ENCODE data around the gene RERE.
A peak's percentile ranks its signal among the peaks of the same experiment; 100 is the strongest.

RERE gene

DNA sequence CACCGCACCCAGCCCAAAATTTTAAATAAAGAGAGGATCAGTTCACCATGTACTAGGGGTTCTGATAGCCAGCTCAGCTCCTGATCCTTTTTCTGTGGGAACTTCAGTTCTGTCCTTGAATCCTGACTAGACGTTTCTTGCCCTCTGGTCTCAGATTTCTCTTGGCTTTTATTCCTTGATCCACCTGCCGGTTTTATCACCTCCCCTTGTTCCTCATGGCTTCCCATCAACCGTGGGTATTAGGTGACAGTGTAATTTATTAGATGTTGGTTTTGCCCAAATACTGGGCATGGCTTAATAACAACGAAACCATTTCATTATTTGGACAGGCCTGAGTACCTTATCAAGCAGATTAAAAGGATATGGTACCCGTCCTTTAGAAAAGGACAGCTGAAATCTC, 477.0 kb downstream of the RERE start:
- Histone ChIP-seq H3K9ac (ENCODE audit: low read depth, low read length, poor library complexity) (no peak overlapping the region), H3K4ac (ENCODE audit: low read length) (no peak overlapping the region), H2AK5ac (ENCODE audit: low read depth, low read length) (no peak overlapping the region), H2AFZ (ENCODE audit: low read length) (no peak overlapping the region), H3K4me2 (ENCODE audit: insufficient read depth, low read length, poor library complexity, severe bottlenecking) (no peak overlapping the region), H3K36me3 (replicated peaks in 1 of 2; ENCODE audit: control insufficient read depth in 2 of 2, insufficient read depth in 2 of 2, low read length in 2 of 2) (no peaks in the 10 kb centered on the region), H3K4me3 (ENCODE audit: low read length in 2 of 2) (no peak overlapping the region), H2BK15ac (ENCODE audit: low read length) (no peak overlapping the region), H2BK12ac (ENCODE audit: low read length) (no peak overlapping the region), H3K4me1 (ENCODE audit: control insufficient read depth in 2 of 2, insufficient read depth in 1 of 2, low read depth in 1 of 2, low read length in 2 of 2) (no peaks in the 10 kb centered on the region), H3K79me1 (ENCODE audit: low read depth, low read length) (no peaks in the 10 kb centered on the region), H4K8ac (ENCODE audit: low read depth, low read length) (no peak overlapping the region), H3K23ac (ENCODE audit: low read depth, low read length, poor library complexity) (no peak overlapping the region), H3K27me3 (ENCODE audit: control insufficient read depth in 3 of 3, insufficient read depth in 3 of 3, low read depth in 1 of 3, low read length in 3 of 3) (no peaks in the 10 kb centered on the region), H2BK120ac (ENCODE audit: low read depth, low read length) (no peak overlapping the region), H4K91ac (ENCODE audit: low read depth, low read length, poor library complexity) (no peak overlapping the region), H2BK5ac (ENCODE audit: low read length) (no peak overlapping the region), H3K18ac (ENCODE audit: low read length) (no peak overlapping the region), H3K14ac (ENCODE audit: low read length) (no peak overlapping the region), H3K9me3 (replicated peaks in 1 of 2; ENCODE audit: control insufficient read depth in 2 of 2, insufficient read depth in 1 of 2, low read depth in 1 of 2, low read length in 2 of 2) (peaks cover 0 to 1% of the 10 kb centered on the region in 2 donors), H3K27ac (replicated peaks; ENCODE audit: low read length) (no peak overlapping the region)
- no CpG with 5 or more reads among the region's 6 CpGs for WGBS, 2 donors (ENCODE audit: extremely low coverage in 2 of 2, insufficient read length in 2 of 2, insufficient replicate concordance in 1 of 2)
- no peak for DNase-seq (ENCODE audit: low spot score)

DNA sequence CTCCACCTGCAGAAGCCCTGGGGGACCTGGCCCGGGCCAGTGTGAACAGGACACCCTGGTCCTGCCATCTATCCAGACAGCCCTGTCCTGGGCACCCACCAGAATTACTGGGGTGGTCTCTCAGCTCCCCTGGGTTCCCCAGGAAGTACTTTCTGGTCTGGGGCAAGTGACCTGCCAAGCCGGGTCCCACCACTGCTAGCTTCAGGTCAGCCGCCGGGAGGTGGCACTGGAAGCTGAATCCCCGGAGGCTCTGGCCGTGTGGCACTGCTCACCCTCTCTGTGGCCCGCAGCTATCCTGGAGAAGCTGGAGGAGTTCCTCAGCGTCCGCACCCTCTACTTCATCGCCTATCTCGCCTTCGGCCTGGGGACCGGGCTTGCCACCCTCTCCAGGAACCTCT, 478.2 kb downstream of the RERE start:
- Histone ChIP-seq H2BK5ac (ENCODE audit: low read length) (no peak overlapping the region), H2AFZ (ENCODE audit: low read length) (no peak overlapping the region), H3K9me3 (replicated peaks in 1 of 2; ENCODE audit: control insufficient read depth in 2 of 2, insufficient read depth in 1 of 2, low read depth in 1 of 2, low read length in 2 of 2) (peaks cover 0 to 1% of the 10 kb centered on the region in 2 donors), H3K9ac (ENCODE audit: low read depth, low read length, poor library complexity) (no peak overlapping the region), H3K4ac (ENCODE audit: low read length) (no peak overlapping the region), H4K8ac (ENCODE audit: low read depth, low read length) (no peak overlapping the region), H3K4me3 (ENCODE audit: low read length in 2 of 2) (no peak overlapping the region), H2AK5ac (ENCODE audit: low read depth, low read length) (peak overlapping the region; percentile 81), H2BK12ac (ENCODE audit: low read length) (no peak overlapping the region), H3K4me1 (ENCODE audit: control insufficient read depth in 2 of 2, insufficient read depth in 1 of 2, low read depth in 1 of 2, low read length in 2 of 2) (no peaks in the 10 kb centered on the region), H3K23ac (ENCODE audit: low read depth, low read length, poor library complexity) (no peak overlapping the region), H2BK120ac (ENCODE audit: low read depth, low read length) (peak overlapping the region; percentile 2), H2BK15ac (ENCODE audit: low read length) (no peak overlapping the region), H3K18ac (ENCODE audit: low read length) (peak overlapping the region; percentile 28), H3K14ac (ENCODE audit: low read length) (peak overlapping the region; percentile 14), H3K79me1 (ENCODE audit: low read depth, low read length) (no peaks in the 10 kb centered on the region), H3K4me2 (ENCODE audit: insufficient read depth, low read length, poor library complexity, severe bottlenecking) (no peak overlapping the region), H3K27ac (replicated peaks; ENCODE audit: low read length) (no peak overlapping the region), H3K27me3 (ENCODE audit: control insufficient read depth in 3 of 3, insufficient read depth in 3 of 3, low read depth in 1 of 3, low read length in 3 of 3) (no peaks in the 10 kb centered on the region), H3K36me3 (replicated peaks in 1 of 2; ENCODE audit: control insufficient read depth in 2 of 2, insufficient read depth in 2 of 2, low read length in 2 of 2) (no peaks in the 10 kb centered on the region), H4K91ac (ENCODE audit: low read depth, low read length, poor library complexity) (no peak overlapping the region)
- WGBS, 2 donors (ENCODE audit: extremely low coverage in 2 of 2, insufficient read length in 2 of 2, insufficient replicate concordance in 1 of 2) = no CpG with 5 or more reads among the region's 13 CpGs
- no peak for DNase-seq (ENCODE audit: low spot score)

DNA sequence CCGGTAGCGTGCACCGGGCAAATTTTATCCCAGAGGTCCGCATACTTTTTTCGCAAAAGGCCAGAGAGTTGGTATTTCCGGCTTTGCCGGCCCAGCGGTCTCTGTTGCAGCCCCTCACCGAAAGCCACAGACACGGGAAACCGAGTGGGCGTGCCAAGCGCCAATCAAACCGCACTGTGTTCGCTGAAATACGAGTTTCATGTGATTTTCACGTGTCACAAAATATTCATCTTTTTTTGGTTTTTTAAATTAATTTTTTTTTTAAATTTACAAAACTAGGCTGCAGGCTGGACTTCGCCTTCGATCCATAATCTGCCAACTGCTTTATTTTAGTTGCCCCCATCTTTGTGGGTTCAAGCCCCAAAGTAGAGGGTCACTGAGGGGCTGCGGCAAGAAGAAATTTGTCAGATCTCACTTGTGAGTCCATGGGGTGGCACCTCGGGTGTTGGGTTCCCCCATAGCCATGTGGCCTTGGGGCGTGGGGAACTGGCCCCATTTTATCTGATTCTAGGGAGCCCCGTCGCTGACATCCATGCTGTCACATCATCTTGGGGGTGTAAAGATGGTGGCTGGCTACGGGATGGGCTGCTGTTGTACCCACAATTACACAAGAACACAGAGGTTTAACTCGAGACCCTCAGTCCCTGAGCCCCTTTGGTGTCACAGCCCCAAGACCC, 478.8 kb downstream of the RERE start:
- H3K23ac ChIP-seq (ENCODE audit: low read depth, low read length, poor library complexity) = no peak overlapping the region
- no peak overlapping the region for H4K91ac ChIP-seq (ENCODE audit: low read depth, low read length, poor library complexity)
- H2AK5ac ChIP-seq (ENCODE audit: low read depth, low read length) = peak overlapping the region; percentile 81
- DNase-seq (ENCODE audit: low spot score) = no peak
- no peaks in the 10 kb centered on the region for H3K27me3 ChIP-seq (ENCODE audit: control insufficient read depth in 3 of 3, insufficient read depth in 3 of 3, low read depth in 1 of 3, low read length in 3 of 3)
- peaks cover 0 to 1% of the 10 kb centered on the region in 2 donors for H3K9me3 ChIP-seq (replicated peaks in 1 of 2; ENCODE audit: control insufficient read depth in 2 of 2, insufficient read depth in 1 of 2, low read depth in 1 of 2, low read length in 2 of 2)
- H3K4me1 ChIP-seq (ENCODE audit: control insufficient read depth in 2 of 2, insufficient read depth in 1 of 2, low read depth in 1 of 2, low read length in 2 of 2) = no peaks in the 10 kb centered on the region
- peak overlapping the region; percentile 57 for H3K18ac ChIP-seq (ENCODE audit: low read length)
- no peaks in the 10 kb centered on the region for H3K79me1 ChIP-seq (ENCODE audit: low read depth, low read length)
- no peak overlapping the region for H3K9ac ChIP-seq (ENCODE audit: low read depth, low read length, poor library complexity)
- H2BK120ac ChIP-seq (ENCODE audit: low read depth, low read length) = no peak overlapping the region
- no peak overlapping the region for H3K4ac ChIP-seq (ENCODE audit: low read length)
- no CpG with 5 or more reads among the region's 26 CpGs for WGBS, 2 donors (ENCODE audit: extremely low coverage in 2 of 2, insufficient read length in 2 of 2, insufficient replicate concordance in 1 of 2)
- no peak overlapping the region for H4K8ac ChIP-seq (ENCODE audit: low read depth, low read length)
- no peak overlapping the region for H2BK5ac ChIP-seq (ENCODE audit: low read length)
- H2AFZ ChIP-seq (ENCODE audit: low read length) = no peak overlapping the region
- H2BK15ac ChIP-seq (ENCODE audit: low read length) = no peak overlapping the region
- H3K27ac ChIP-seq (replicated peaks; ENCODE audit: low read length) = no peak overlapping the region
- H3K14ac ChIP-seq (ENCODE audit: low read length) = peak overlapping the region; percentile 14
- H3K4me3 ChIP-seq (ENCODE audit: low read length in 2 of 2) = no peak overlapping the region
- no peak overlapping the region for H2BK12ac ChIP-seq (ENCODE audit: low read length)
- no peaks in the 10 kb centered on the region for H3K36me3 ChIP-seq (replicated peaks in 1 of 2; ENCODE audit: control insufficient read depth in 2 of 2, insufficient read depth in 2 of 2, low read length in 2 of 2)
- no peak overlapping the region for H3K4me2 ChIP-seq (ENCODE audit: insufficient read depth, low read length, poor library complexity, severe bottlenecking)

DNA sequence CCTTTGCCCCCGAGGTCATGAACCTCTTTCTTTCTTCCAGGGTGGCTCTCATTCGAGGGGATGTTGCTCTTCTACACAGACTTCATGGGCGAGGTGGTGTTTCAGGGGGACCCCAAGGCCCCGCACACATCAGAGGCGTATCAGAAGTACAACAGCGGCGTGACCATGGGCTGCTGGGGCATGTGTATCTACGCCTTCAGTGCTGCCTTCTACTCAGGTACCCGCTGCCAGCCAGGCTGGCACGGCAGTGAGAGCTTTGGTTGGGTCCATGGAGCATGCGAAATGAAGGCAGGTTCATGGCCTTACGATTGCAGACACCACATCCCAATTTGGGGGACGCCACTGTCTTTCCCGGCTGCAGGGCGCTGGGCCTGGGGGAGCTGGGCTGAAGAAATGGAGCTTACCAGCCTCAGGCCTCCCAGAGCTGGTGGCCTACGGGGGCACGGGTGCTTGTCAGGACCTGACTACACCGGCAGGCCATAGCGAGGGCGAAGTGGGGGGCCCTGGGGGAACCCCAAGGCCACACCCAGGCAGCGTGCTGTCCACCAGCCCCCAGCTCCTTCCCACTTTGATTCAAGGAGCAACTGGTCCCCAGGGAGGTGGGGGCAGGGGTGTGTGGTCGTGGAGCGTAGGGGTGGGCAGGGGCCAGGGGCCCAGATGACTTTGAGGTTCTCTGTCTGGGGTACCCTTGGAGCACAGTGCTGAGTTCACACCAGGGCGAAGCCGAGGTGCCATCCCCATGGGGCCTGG, 479.5 kb downstream of the RERE start:
- no peak for DNase-seq (ENCODE audit: low spot score)
- Histone ChIP-seq H2AFZ (ENCODE audit: low read length) (no peak overlapping the region), H4K91ac (ENCODE audit: low read depth, low read length, poor library complexity) (no peak overlapping the region), H3K4me3 (ENCODE audit: low read length in 2 of 2) (peak overlapping the region in 1 of 2 donors; percentile 42), H3K4me1 (ENCODE audit: control insufficient read depth in 2 of 2, insufficient read depth in 1 of 2, low read depth in 1 of 2, low read length in 2 of 2) (no peaks in the 10 kb centered on the region), H3K79me1 (ENCODE audit: low read depth, low read length) (no peaks in the 10 kb centered on the region), H2BK15ac (ENCODE audit: low read length) (no peak overlapping the region), H2BK120ac (ENCODE audit: low read depth, low read length) (no peak overlapping the region), H2BK5ac (ENCODE audit: low read length) (no peak overlapping the region), H2AK5ac (ENCODE audit: low read depth, low read length) (peak overlapping the region; percentile 64), H3K14ac (ENCODE audit: low read length) (peak overlapping the region; percentile 51), H4K8ac (ENCODE audit: low read depth, low read length) (no peak overlapping the region), H3K4ac (ENCODE audit: low read length) (no peak overlapping the region), H3K9me3 (replicated peaks in 1 of 2; ENCODE audit: control insufficient read depth in 2 of 2, insufficient read depth in 1 of 2, low read depth in 1 of 2, low read length in 2 of 2) (peaks cover 0 to 1% of the 10 kb centered on the region in 2 donors), H3K9ac (ENCODE audit: low read depth, low read length, poor library complexity) (no peak overlapping the region), H3K18ac (ENCODE audit: low read length) (peak overlapping the region; percentile 57), H3K4me2 (ENCODE audit: insufficient read depth, low read length, poor library complexity, severe bottlenecking) (no peak overlapping the region), H3K23ac (ENCODE audit: low read depth, low read length, poor library complexity) (no peak overlapping the region), H2BK12ac (ENCODE audit: low read length) (no peak overlapping the region), H3K27me3 (ENCODE audit: control insufficient read depth in 3 of 3, insufficient read depth in 3 of 3, low read depth in 1 of 3, low read length in 3 of 3) (no peaks in the 10 kb centered on the region), H3K27ac (replicated peaks; ENCODE audit: low read length) (no peak overlapping the region), H3K36me3 (replicated peaks in 1 of 2; ENCODE audit: control insufficient read depth in 2 of 2, insufficient read depth in 2 of 2, low read length in 2 of 2) (no peaks in the 10 kb centered on the region)
- no CpG with 5 or more reads among the region's 25 CpGs for WGBS, 2 donors (ENCODE audit: extremely low coverage in 2 of 2, insufficient read length in 2 of 2, insufficient replicate concordance in 1 of 2)

Measured in neuronal stem cell (in vitro differentiated cells).